ENCODE results near the gene MGLL.

MGLL gene

DNA sequence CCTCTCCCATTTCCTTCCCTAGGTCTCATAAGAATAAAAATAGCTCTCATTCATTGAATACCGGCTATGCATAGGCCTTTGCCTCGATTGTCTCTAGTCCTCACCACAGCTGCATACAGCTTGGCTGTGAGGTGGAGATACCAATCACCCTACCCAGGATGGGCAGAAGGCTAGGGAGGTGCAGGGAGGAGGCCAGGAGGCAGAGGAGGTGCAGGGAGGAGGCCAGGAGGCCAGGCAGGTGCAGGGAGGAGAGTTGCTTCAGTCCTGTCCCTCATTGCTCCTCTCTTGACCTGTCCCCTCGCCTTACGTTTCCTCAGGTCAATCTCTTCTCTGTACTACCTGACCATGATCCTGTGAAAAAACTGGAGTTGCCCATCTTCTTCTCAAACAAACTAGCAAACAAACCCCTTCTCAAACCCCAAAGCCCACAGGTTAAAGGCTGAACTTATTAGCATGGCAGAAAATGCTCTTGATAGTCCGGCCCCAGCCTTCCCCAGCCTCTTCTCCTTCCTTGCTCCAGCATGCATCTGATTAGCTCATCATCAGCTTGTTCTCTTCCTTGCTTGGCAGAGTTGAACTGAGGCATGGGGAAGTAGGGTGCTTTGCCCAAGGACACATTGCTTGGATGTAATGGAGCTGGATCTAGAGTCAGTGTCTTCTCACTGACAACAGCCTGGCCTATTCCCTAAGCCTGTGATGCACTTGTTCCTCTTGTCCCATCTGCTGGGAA lies 177.5 kb downstream of the MGLL start:
- H3K9ac ChIP-seq (ENCODE audit: low read length) = no peak overlapping the region
- TF ChIP-seq, protein P1, sequence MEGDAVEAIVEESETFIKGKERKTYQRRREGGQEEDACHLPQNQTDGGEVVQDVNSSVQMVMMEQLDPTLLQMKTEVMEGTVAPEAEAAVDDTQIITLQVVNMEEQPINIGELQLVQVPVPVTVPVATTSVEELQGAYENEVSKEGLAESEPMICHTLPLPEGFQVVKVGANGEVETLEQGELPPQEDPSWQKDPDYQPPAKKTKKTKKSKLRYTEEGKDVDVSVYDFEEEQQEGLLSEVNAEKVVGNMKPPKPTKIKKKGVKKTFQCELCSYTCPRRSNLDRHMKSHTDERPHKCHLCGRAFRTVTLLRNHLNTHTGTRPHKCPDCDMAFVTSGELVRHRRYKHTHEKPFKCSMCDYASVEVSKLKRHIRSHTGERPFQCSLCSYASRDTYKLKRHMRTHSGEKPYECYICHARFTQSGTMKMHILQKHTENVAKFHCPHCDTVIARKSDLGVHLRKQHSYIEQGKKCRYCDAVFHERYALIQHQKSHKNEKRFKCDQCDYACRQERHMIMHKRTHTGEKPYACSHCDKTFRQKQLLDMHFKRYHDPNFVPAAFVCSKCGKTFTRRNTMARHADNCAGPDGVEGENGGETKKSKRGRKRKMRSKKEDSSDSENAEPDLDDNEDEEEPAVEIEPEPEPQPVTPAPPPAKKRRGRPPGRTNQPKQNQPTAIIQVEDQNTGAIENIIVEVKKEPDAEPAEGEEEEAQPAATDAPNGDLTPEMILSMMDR (IDR thresholded peaks at IDR 0.05; ENCODE audit: low read depth, low read length) = no peak
- TF ChIP-seq EZH2phosphoT487 (IDR thresholded peaks at IDR 0.05; ENCODE audit: low read depth) = no peak
- no peak overlapping the region for H2AFZ ChIP-seq (ENCODE audit: low read depth, low read length)
- H3K79me2 ChIP-seq (ENCODE audit: low read length) = no peaks in the 10 kb centered on the region
- no peaks in the 10 kb centered on the region for H3K36me3 ChIP-seq (replicated peaks; ENCODE audit: low read depth, low read length)
- H3K4me1 ChIP-seq (ENCODE audit: low read length) = no peaks in the 10 kb centered on the region
- H3K4me3 ChIP-seq (ENCODE audit: low read length) = no peak overlapping the region
- H3K27ac ChIP-seq (ENCODE audit: low read length) = no peak overlapping the region
- no peaks in the 10 kb centered on the region for H3K9me3 ChIP-seq (ENCODE audit: insufficient read depth, low read length)
- H3K4me2 ChIP-seq (ENCODE audit: low read length) = no peak overlapping the region
- 0 out of 2 replicates have a peak, but pooled peaks cover 4% of the 10 kb centered on the region for H3K27me3 ChIP-seq (ENCODE audit: low read depth, low read length)
- no peaks in the 10 kb centered on the region for H4K20me1 ChIP-seq (ENCODE audit: insufficient read depth, low read length)

DNA sequence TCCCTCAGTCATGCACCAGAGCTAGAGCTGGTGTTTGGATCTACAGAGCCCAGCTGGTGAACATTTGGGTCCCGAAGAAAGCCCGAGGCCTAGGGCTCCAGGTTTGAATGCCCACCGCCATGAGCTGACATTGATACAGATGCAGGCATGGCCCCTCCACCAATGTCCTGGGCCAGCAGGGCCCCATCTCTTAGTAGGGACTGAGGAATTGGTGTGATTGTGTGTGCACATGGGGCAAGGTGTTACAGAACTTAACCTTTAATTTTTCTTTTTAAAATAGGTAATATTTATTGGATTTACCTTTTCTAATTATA lies 182.3 kb downstream of the MGLL start:
- Histone ChIP-seq H3K9me3 (ENCODE audit: insufficient read depth, low read length) (no peaks in the 10 kb centered on the region), H3K27me3 (ENCODE audit: low read depth, low read length) (peaks cover 7% of the 10 kb centered on the region; the same call in 1 of the 2 replicates), H2AFZ (ENCODE audit: low read depth, low read length) (no peak overlapping the region), H3K4me2 (ENCODE audit: low read length) (no peak overlapping the region), H4K20me1 (ENCODE audit: insufficient read depth, low read length) (no peaks in the 10 kb centered on the region), H3K27ac (ENCODE audit: low read length) (no peak overlapping the region), H3K4me1 (ENCODE audit: low read length) (no peaks in the 10 kb centered on the region), H3K9ac (ENCODE audit: low read length) (no peak overlapping the region), H3K79me2 (ENCODE audit: low read length) (no peaks in the 10 kb centered on the region), H3K36me3 (replicated peaks; ENCODE audit: low read depth, low read length) (no peaks in the 10 kb centered on the region), H3K4me3 (ENCODE audit: low read length) (no peak overlapping the region)
- TF ChIP-seq, protein P1 (IDR thresholded peaks at IDR 0.05; ENCODE audit: low read depth, low read length) = no peak
- no peak for TF ChIP-seq EZH2phosphoT487 (IDR thresholded peaks at IDR 0.05; ENCODE audit: low read depth)

DNA sequence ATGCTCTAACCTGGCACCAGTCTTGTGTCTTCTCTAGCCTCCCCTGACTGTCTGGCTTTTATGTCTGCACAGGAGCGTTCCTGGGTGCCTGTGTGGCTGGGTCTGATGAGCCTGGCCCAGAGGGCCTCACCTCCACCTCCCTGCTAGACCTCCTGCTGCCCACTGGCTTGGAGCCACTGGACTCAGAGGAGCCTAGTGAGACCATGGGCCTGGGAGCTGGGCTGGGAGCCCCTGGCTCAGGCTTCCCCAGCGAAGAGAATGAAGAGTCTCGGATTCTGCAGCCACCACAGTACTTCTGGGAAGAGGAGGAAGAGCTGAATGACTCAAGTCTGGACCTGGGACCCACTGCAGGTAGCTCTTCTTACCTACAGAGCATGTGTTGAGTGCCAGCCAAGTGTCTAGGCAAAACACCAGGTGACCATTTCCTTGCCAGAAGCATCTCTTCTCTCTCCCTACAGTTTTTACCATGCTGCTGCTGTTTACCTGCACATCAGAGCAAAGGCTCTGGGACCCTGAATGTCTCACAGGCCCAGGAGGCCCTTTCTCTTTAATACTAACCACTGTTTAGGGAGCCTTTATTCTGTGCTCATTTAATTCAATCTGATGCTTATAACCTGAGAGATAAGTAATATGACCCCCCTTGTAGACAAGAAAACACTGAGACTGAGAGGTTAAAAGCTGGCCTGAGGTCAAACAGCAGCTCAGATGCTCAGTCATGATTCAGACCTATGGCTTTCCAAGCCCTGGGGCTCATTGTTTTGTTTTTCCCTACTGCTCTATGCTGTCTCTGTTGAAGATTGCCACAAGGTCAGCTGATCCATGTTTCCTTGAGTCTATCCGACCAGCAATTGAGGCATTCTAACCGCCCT lies 182.9 kb downstream of the MGLL start:
- no peak overlapping the region for H3K4me2 ChIP-seq (ENCODE audit: low read length)
- no peaks in the 10 kb centered on the region for H4K20me1 ChIP-seq (ENCODE audit: insufficient read depth, low read length)
- no peaks in the 10 kb centered on the region for H3K4me1 ChIP-seq (ENCODE audit: low read length)

More for the DNA sequence above, 182.9 kb downstream of the MGLL start:
- no peaks in the 10 kb centered on the region for H3K79me2 ChIP-seq (ENCODE audit: low read length)
- peaks cover 7% of the 10 kb centered on the region; the same call in 1 of the 2 replicates for H3K27me3 ChIP-seq (ENCODE audit: low read depth, low read length)
- no peak overlapping the region for H3K27ac ChIP-seq (ENCODE audit: low read length)
- no peak overlapping the region for H2AFZ ChIP-seq (ENCODE audit: low read depth, low read length)
- H3K4me3 ChIP-seq (ENCODE audit: low read length) = no peak overlapping the region
- H3K9ac ChIP-seq (ENCODE audit: low read length) = no peak overlapping the region
- no peak for TF ChIP-seq EZH2phosphoT487 (IDR thresholded peaks at IDR 0.05; ENCODE audit: low read depth)
- TF ChIP-seq, protein P1 (IDR thresholded peaks at IDR 0.05; ENCODE audit: low read depth, low read length) = no peak
- H3K9me3 ChIP-seq (ENCODE audit: insufficient read depth, low read length) = no peaks in the 10 kb centered on the region
- no peaks in the 10 kb centered on the region for H3K36me3 ChIP-seq (replicated peaks; ENCODE audit: low read depth, low read length)

Data from OCI-LY3 (cell line).